H1 (cell line): ENCODE measurements around the gene TIMP3.

Experiments used
- CBX5 ChIP-seq: fragments of 300-800, 300-1000 bp; sonication (generic); IDR thresholded peaks from 2 replicates; pipeline ENCODE4 v1.7.1; 2016; ENCODE audit warnings: antibody characterized with exemption, low read length, low read depth
- CHD1 ChIP-seq: IDR thresholded peaks from 2 replicates; pipeline ENCODE4 v1.6.1; 2012; ENCODE audit warnings: low read depth, low read length, improper control_type of control experiment
- CTCF ChIP-seq, 3 experiments: IDR thresholded peaks; 1 replicate in 2 of 3; 2 replicates in 1 of 3; pipeline versions ENCODE4 v1.5.1 to v1.6.1; 2011; ENCODE audit warnings: low read length in 3 of 3, mild to moderate bottlenecking in 3 of 3, inconsistent platforms in 2 of 3, low read depth in 1 of 3, moderate library complexity in 1 of 3; ENCODE audit not compliant: insufficient read depth in 1 of 3; ENCODE audit errors: control extremely low read depth in 1 of 3
- MAFK ChIP-seq: IDR thresholded peaks from 2 replicates; pipeline ENCODE4 v1.6.1; 2012; ENCODE audit warnings: low read depth, mild to moderate bottlenecking, improper control_type of control experiment, low read length
- NRF1 ChIP-seq: IDR thresholded peaks from 2 replicates; pipeline ENCODE4 v1.6.1; 2011; ENCODE audit warnings: mild to moderate bottlenecking, low read depth, low read length, improper control_type of control experiment
- PHF8 ChIP-seq: fragments of 200-600 bp; sonication (generic); conservative IDR thresholded peaks from 2 replicates; pipeline ENCODE4 v1.7.1; 2012; ENCODE audit warnings: low read depth, mild to moderate bottlenecking, inconsistent platforms, low read length, moderate library complexity
- POLR2A ChIP-seq, 2 experiments: IDR thresholded peaks; 1 replicate in 1 of 2; 2 replicates in 1 of 2; pipeline ENCODE4 v1.6.1; 2011; ENCODE audit warnings: low read depth in 2 of 2, low read length in 2 of 2, mild to moderate bottlenecking in 2 of 2; ENCODE audit errors: control extremely low read depth in 1 of 2
- RFX5 ChIP-seq: IDR thresholded peaks from 2 replicates; pipeline ENCODE4 v1.6.1; 2011; ENCODE audit warnings: low read depth, low read length, improper control_type of control experiment, borderline replicate concordance
- RNF2 ChIP-seq: fragments of 200-900, 300-1000 bp; sonication (generic); IDR thresholded peaks from 2 replicates; pipeline ENCODE4 v1.7.1; 2016; ENCODE audit warnings: borderline replicate concordance, low read depth, mild to moderate bottlenecking, antibody characterized with exemption, low read length; ENCODE audit not compliant: poor library complexity, severe bottlenecking; ENCODE audit errors: missing control alignments
- SP2 ChIP-seq: IDR thresholded peaks from 2 replicates; pipeline ENCODE4 v1.6.1; 2012; ENCODE audit warnings: mild to moderate bottlenecking, low read length, inconsistent platforms
- USF2 ChIP-seq: IDR thresholded peaks from 2 replicates; pipeline ENCODE4 v1.6.1; 2011; ENCODE audit warnings: low read length, improper control_type of control experiment

GRCh38 chr22:32862936-32863661, 61.6 kb downstream of the TIMP3 start:
- TF ChIP-seq USF2 (no peak), RFX5 (no peak), CTCF (IDR thresholded peaks at IDR 0.05; ENCODE audit: control extremely low read depth in 1 of 3, insufficient read depth in 1 of 3, low read depth in 1 of 3, low read length in 3 of 3) (no peak), SP2 (no peak), POLR2A (IDR thresholded peaks at IDR 0.05; ENCODE audit: control extremely low read depth in 1 of 2, low read depth in 2 of 2, low read length in 2 of 2) (no peak), RNF2 (no peak), CBX5 (no peak), MAFK (no peak), NRF1 (no peak), CHD1 (no peak), PHF8 (no peak)
